Transverse colon (tissue), 4 donors: ENCODE results near the gene TAF5. TPM values are rescaled to one million over a fixed set of nuclear protein-coding genes. Genes with fewer than 3 reads are reported as not detected.

Experiments
- DNase-seq: peaks from one replicate; pipeline ENCODE4 v3.0.0-alpha.2; 2019
- H3K27ac ChIP-seq, 4 donors: fragments of 200-600 bp; sonication (generic); 2 replicates each; pipeline ENCODE4 v1.5.1; 2016 to 2018; ENCODE audit warnings: inconsistent platforms in 4 of 4
- H3K27me3 ChIP-seq: fragments of 200-600 bp; sonication (generic); 2 replicates; pipeline ENCODE4 v1.5.1; 2017; ENCODE audit warnings: inconsistent platforms
- H3K36me3 ChIP-seq, 4 donors: fragments of 200-600 bp; sonication (generic); 2 replicates each; pipeline ENCODE4 v1.5.1; 2017 to 2019; ENCODE audit warnings: inconsistent platforms in 4 of 4
- H3K4me1 ChIP-seq, 4 donors: fragments of 200-600 bp; sonication (generic); 2 replicates each; pipeline ENCODE4 v1.5.1; 2017 to 2020; ENCODE audit warnings: inconsistent platforms in 4 of 4
- H3K4me3 ChIP-seq, 4 donors: fragments of 200-600 bp; sonication (generic); 1 replicate in 1 of 4; 2 replicates in 3 of 4; pipeline versions ENCODE4 v1.5.1 to v1.6.1; 2017 to 2019; ENCODE audit warnings: inconsistent platforms in 4 of 4
- H3K9me3 ChIP-seq, 2 donors: fragments of 200-600 bp; sonication (generic); 2 replicates each; pipeline ENCODE4 v1.5.1; 2017 to 2019; ENCODE audit warnings: inconsistent platforms in 2 of 2
- EP300 ChIP-seq: sonication (generic); formaldehyde crosslinking; IDR thresholded peaks from one replicate; pipeline ENCODE4 v1.6.1; 2017; ENCODE audit warnings: antibody characterized with exemption, low read depth
- POLR2A ChIP-seq: fragments of 450-650 bp; IDR thresholded peaks from one replicate; pipeline ENCODE4 v1.6.1; 2016; ENCODE audit warnings: antibody characterized with exemption, mild to moderate bottlenecking, moderate library complexity
- POLR2AphosphoS5 ChIP-seq, 3 donors: sonication (generic); formaldehyde crosslinking; IDR thresholded peaks; one replicate each; pipeline ENCODE4 v1.6.1; 2016; ENCODE audit warnings: antibody characterized with exemption in 3 of 3
- WGBS, 2 donors: methylation state at CpG; one replicate each; pipeline ENCODE4 v1.1.5; 2018; ENCODE audit warnings: low coverage in 1 of 2; 5-methylcytosine and 5-hydroxymethylcytosine counted together
- in situ Hi-C, 4 donors: fragments of 200-750 bp; cut with MboI; loops; one replicate each; pipeline versions ENCODE4 v1.15.0 to v1.15.1; 2017; ENCODE audit warnings: low sequenced_read_pairs in 3 of 4, low pct_ligation_motif_present in 1 of 4, low pct_unique_long_range_greater_than_20kb in 1 of 4
- intact Hi-C: fragments of 100-400 bp; cut with DNase I; formaldehyde crosslinking; loops from one replicate; pipeline ENCODE4 v1.15.1; 2023; ENCODE audit warnings: low total_unique reads
- total RNA-seq, 4 donors: library from RNA; depleted of rRNA; stranded (reverse); fragments of >200 nt; gene quantifications; one replicate each; pipeline ENCODE4 v1.1.0, GENCODE V29; 2016
- TF ChIP-seq, protein P1 (sequence below), 5 experiments: fragments of 200-600 bp in 3 of 5; fragments of 450-650 bp in 2 of 5; sonication (generic) in 3 of 5; IDR thresholded peaks; 1 replicate in 2 of 5; 2 replicates in 3 of 5; pipeline ENCODE4 v1.5.1; 2016 to 2017; ENCODE audit warnings: antibody characterized with exemption in 5 of 5, inconsistent platforms in 3 of 5, mild to moderate bottlenecking in 2 of 5, moderate library complexity in 1 of 5

The TAF5 gene
- 10 to 100 TPM in 1 of 4 donors, 1 to 10 TPM in 2, under 1 TPM in 1; 1.00 to 22.8 (median 5.9) TPM for total RNA-seq

DNA sequence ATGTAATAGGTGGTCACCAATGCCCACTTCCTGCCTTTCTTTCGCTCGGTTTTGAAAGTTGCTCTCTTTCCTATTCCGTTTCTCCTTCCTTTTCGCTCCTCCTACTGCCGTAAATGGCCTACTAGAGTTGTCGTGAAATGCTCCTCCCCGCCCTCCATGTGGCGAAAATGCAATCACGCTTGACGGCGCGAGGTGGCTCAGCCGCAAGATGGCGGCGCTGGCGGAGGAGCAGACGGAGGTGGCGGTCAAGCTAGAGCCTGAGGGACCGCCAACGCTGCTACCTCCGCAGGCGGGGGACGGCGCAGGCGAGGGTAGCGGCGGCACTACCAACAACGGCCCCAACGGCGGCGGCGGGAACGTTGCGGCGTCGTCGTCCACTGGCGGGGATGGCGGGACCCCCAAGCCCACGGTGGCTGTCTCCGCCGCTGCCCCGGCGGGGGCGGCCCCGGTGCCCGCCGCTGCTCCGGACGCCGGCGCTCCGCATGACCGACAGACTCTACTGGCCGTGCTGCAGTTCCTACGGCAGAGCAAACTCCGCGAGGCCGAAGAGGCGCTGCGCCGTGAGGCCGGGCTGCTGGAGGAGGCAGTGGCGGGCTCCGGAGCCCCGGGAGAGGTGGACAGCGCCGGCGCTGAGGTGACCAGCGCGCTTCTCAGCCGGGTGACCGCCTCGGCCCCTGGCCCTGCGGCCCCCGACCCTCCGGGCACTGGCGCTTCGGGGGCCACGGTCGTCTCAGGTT lies at the start of gene TAF5:
TAF5 (plus strand) TSS at position 195 of the 737 bp plus-strand sequence; CDS start at position 209, 14 bp downstream.
- peak; percentile 93 for DNase-seq
- H3K9me3 ChIP-seq, result no peaks in the 10 kb centered on the region
- peak within 1 kb of the TSS; percentile 90 to 97 (median 96) for H3K4me3 ChIP-seq
- TF ChIP-seq EP300 (no peak), POLR2A (peak; percentile 84), POLR2AphosphoS5 (IDR thresholded peaks at IDR 0.05) (peak; percentile 94 to 98 (median 96))
- TF ChIP-seq, protein P1, sequence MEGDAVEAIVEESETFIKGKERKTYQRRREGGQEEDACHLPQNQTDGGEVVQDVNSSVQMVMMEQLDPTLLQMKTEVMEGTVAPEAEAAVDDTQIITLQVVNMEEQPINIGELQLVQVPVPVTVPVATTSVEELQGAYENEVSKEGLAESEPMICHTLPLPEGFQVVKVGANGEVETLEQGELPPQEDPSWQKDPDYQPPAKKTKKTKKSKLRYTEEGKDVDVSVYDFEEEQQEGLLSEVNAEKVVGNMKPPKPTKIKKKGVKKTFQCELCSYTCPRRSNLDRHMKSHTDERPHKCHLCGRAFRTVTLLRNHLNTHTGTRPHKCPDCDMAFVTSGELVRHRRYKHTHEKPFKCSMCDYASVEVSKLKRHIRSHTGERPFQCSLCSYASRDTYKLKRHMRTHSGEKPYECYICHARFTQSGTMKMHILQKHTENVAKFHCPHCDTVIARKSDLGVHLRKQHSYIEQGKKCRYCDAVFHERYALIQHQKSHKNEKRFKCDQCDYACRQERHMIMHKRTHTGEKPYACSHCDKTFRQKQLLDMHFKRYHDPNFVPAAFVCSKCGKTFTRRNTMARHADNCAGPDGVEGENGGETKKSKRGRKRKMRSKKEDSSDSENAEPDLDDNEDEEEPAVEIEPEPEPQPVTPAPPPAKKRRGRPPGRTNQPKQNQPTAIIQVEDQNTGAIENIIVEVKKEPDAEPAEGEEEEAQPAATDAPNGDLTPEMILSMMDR (IDR thresholded peaks at IDR 0.05), result no peak
- peak within 1 kb of the TSS; percentile 93 to 97 (median 94) for H3K27ac ChIP-seq
- 0% methylated on average over 11 to 40 of the region's 81 CpGs for WGBS, 2 donors
- in situ Hi-C loops, result no loop called here
- H3K36me3 ChIP-seq, result no peaks in the 10 kb centered on the region
- H3K27me3 ChIP-seq, result no peaks in the 10 kb centered on the region
- H3K4me1 ChIP-seq, result peaks cover 10 to 31% (median 23%) of the 10 kb centered on the region in 4 donors
- intact Hi-C loops, result no loop called here

DNA sequence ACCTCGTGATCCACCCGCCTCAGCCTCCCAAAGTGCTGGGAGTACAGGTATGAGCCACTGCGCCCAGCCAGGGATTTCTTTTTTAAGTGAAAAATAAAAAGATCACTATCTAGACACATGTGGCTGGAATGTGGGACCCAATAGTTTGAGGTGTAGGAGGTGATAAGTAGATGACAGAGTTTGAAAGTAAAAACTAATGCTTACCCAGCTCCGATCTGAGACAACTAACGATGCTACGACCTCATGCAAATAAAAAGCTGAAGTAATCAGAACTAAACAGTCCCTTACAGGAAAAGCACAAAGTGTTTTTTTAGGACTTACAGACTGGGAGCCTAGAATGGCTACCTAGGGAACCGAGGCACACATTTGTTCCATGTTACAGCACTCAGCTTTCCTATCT lies 39.9 kb upstream of the TAF5 start:
- Histone ChIP-seq H3K27me3 (no peaks in the 10 kb centered on the region), H3K4me3 (no peak overlapping the region), H3K27ac (no peak overlapping the region), H3K36me3 (peaks cover 0 to 27% (median 13%) of the 10 kb centered on the region in 4 donors), H3K4me1 (no peaks in the 10 kb centered on the region), H3K9me3 (no peaks in the 10 kb centered on the region)
- in situ Hi-C loops (no loop called here), intact Hi-C loops (no loop called here)
- 91 to 97% methylated on average over 5 to 7 of the region's 7 CpGs for WGBS, 2 donors
- no peak for DNase-seq
- TF ChIP-seq POLR2AphosphoS5 (IDR thresholded peaks at IDR 0.05) (no peak), POLR2A (no peak), EP300 (no peak)
- TF ChIP-seq, protein P1 (IDR thresholded peaks at IDR 0.05), result no peak

GRCh38 chr10:103333934-103334520 lies 33.7 kb upstream of the TAF5 start:
- Histone ChIP-seq H3K9me3 (no peaks in the 10 kb centered on the region), H3K4me3 (no peak overlapping the region), H3K4me1 (no peaks in the 10 kb centered on the region), H3K36me3 (peaks cover 0 to 19% (median 4%) of the 10 kb centered on the region in 4 donors), H3K27ac (no peak overlapping the region), H3K27me3 (no peaks in the 10 kb centered on the region)
- WGBS, 2 donors, result 85 to 88% methylated on average over 2 of the region's 2 CpGs
- in situ Hi-C loops (no loop called here), intact Hi-C loops (no loop called here)
- TF ChIP-seq EP300 (no peak), POLR2A (no peak), POLR2AphosphoS5 (IDR thresholded peaks at IDR 0.05) (no peak)
- TF ChIP-seq, protein P1 (IDR thresholded peaks at IDR 0.05), result peak; percentile 50 to 61 (median 56)
- DNase-seq, result no peak

DNA sequence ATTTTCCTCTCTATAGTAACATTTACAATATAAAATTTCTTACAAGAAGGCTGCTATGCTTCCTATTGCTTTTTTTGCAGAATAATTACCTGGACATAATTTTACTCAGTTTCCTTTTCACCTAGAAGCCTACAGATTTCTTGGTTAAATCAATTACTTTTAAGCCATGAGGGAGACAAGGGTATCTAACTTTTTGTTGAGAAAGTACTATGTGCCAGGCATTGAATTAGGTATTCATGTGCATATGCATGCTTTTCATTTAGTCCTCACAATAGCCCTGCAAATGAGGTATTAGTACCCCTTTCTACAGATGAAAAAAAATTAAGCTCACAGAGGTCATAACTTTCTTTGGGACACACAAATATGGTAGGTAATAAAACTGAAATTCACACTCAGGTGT lies 33.2 kb upstream of the TAF5 start:
- intact Hi-C loops, result no loop called here
- H3K4me1 ChIP-seq, result no peaks in the 10 kb centered on the region
- no peak overlapping the region for H3K4me3 ChIP-seq
- no peak for TF ChIP-seq POLR2A
- no peak for TF ChIP-seq POLR2AphosphoS5 (IDR thresholded peaks at IDR 0.05)
- TF ChIP-seq, protein P1 (IDR thresholded peaks at IDR 0.05), result no peak
- TF ChIP-seq EP300, result no peak
- in situ Hi-C loops, result no loop called here
- no peaks in the 10 kb centered on the region for H3K27me3 ChIP-seq
- no peaks in the 10 kb centered on the region for H3K9me3 ChIP-seq
- no peak for DNase-seq
- H3K27ac ChIP-seq, result no peak overlapping the region
- H3K36me3 ChIP-seq, result peaks cover 0 to 21% (median 3%) of the 10 kb centered on the region in 4 donors
